Measurements from ENCODE around the gene GNA14. TPM values are rescaled to one million over a fixed set of nuclear protein-coding genes. Genes with fewer than 3 reads are reported as not detected.
A peak's percentile ranks its signal among the peaks of the same experiment; 100 is the strongest.
"Not testable (repeated sequence)": the region's sequence is repeated elsewhere in the genome, so short reads cannot be mapped to it uniquely, and the experiment has no call there.

GNA14 gene
- total RNA-seq, 1 experiment from 2014 or later, result not detected

GRCh38 chr9:77651203-77651602 lies 3.1 kb upstream of the GNA14 start:
- Histone ChIP-seq H3K9me2 (replicated peaks; ENCODE audit: insufficient read depth, low read length) (no peaks in the 10 kb centered on the region), H2AFZ (ENCODE audit: low read length) (no peak overlapping the region), H3K9me3 (ENCODE audit: low read length) (no peaks in the 10 kb centered on the region), H3K27me3 (ENCODE audit: low read length) (no peaks in the 10 kb centered on the region), H3K36me3 (ENCODE audit: insufficient read depth, low read length) (no peaks in the 10 kb centered on the region), H3K79me2 (ENCODE audit: low read length) (no peaks in the 10 kb centered on the region), H3K4me1 (ENCODE audit: low read length) (no peaks in the 10 kb centered on the region), H3K27ac (ENCODE audit: low read length) (no peak overlapping the region), H3K4me3 (ENCODE audit: low read length) (no peak overlapping the region), H4K20me1 (ENCODE audit: insufficient read depth, low read depth, low read length) (no peaks in the 10 kb centered on the region), H3K4me2 (ENCODE audit: low read depth, low read length, poor library complexity, severe bottlenecking) (no peak overlapping the region), H3K9ac (ENCODE audit: low read length) (no peak overlapping the region)
- no peak for DNase-seq

- Histone ChIP-seq H3K9ac (ENCODE audit: low read length) (no peak overlapping the region), H3K9me2 (replicated peaks; ENCODE audit: insufficient read depth, low read length) (no peaks in the 10 kb centered on the region), H3K4me2 (ENCODE audit: low read depth, low read length, poor library complexity, severe bottlenecking) (no peak overlapping the region), H2AFZ (ENCODE audit: low read length) (no peak overlapping the region), H3K36me3 (ENCODE audit: insufficient read depth, low read length) (no peaks in the 10 kb centered on the region), H3K79me2 (ENCODE audit: low read length) (no peaks in the 10 kb centered on the region), H3K27me3 (ENCODE audit: low read length) (no peaks in the 10 kb centered on the region), H3K4me3 (ENCODE audit: low read length) (no peak overlapping the region), H3K9me3 (ENCODE audit: low read length) (no peaks in the 10 kb centered on the region), H3K4me1 (ENCODE audit: low read length) (no peaks in the 10 kb centered on the region), H4K20me1 (ENCODE audit: insufficient read depth, low read depth, low read length) (no peaks in the 10 kb centered on the region), H3K27ac (ENCODE audit: low read length) (no peak overlapping the region)
- DNase-seq, result peak; percentile 58
These were observed 1.1 kb upstream of the GNA14 start for GRCh38 chr9:77649109-77649812.

GRCh38 chr9:77647267-77648233 lies 572 bp downstream of the GNA14 start:
- no peak overlapping the region for H3K9ac ChIP-seq (ENCODE audit: low read length)
- no peak overlapping the region for H2AFZ ChIP-seq (ENCODE audit: low read length)
- no peaks in the 10 kb centered on the region for H3K36me3 ChIP-seq (ENCODE audit: insufficient read depth, low read length)
- H3K79me2 ChIP-seq (ENCODE audit: low read length), result no peaks in the 10 kb centered on the region
- no peaks in the 10 kb centered on the region for H3K9me3 ChIP-seq (ENCODE audit: low read length)
- no peak overlapping the region for H3K4me2 ChIP-seq (ENCODE audit: low read depth, low read length, poor library complexity, severe bottlenecking)
- no peaks in the 10 kb centered on the region for H3K4me1 ChIP-seq (ENCODE audit: low read length)
- H4K20me1 ChIP-seq (ENCODE audit: insufficient read depth, low read depth, low read length), result no peaks in the 10 kb centered on the region
- H3K9me2 ChIP-seq (replicated peaks; ENCODE audit: insufficient read depth, low read length), result no peaks in the 10 kb centered on the region
- no peak for DNase-seq
- H3K27me3 ChIP-seq (ENCODE audit: low read length), result no peaks in the 10 kb centered on the region
- no peak overlapping the region for H3K27ac ChIP-seq (ENCODE audit: low read length)
- no peak overlapping the region for H3K4me3 ChIP-seq (ENCODE audit: low read length)

GRCh38 chr9:77643871-77644270 lies 4.3 kb downstream of the GNA14 start:
- no peaks in the 10 kb centered on the region for H3K9me2 ChIP-seq (replicated peaks; ENCODE audit: insufficient read depth, low read length)
- no peak overlapping the region for H3K4me3 ChIP-seq (ENCODE audit: low read length)
- H3K27ac ChIP-seq (ENCODE audit: low read length), result no peak overlapping the region
- H3K79me2 ChIP-seq (ENCODE audit: low read length), result no peaks in the 10 kb centered on the region
- no peak for DNase-seq
- H3K4me2 ChIP-seq (ENCODE audit: low read depth, low read length, poor library complexity, severe bottlenecking), result no peak overlapping the region
- H3K4me1 ChIP-seq (ENCODE audit: low read length), result 0 out of 2 replicates have a peak, but pooled peaks cover 4% of the 10 kb centered on the region
- H3K9me3 ChIP-seq (ENCODE audit: low read length), result no peaks in the 10 kb centered on the region
- no peaks in the 10 kb centered on the region for H4K20me1 ChIP-seq (ENCODE audit: insufficient read depth, low read depth, low read length)
- H3K9ac ChIP-seq (ENCODE audit: low read length), result no peak overlapping the region
- no peaks in the 10 kb centered on the region for H3K36me3 ChIP-seq (ENCODE audit: insufficient read depth, low read length)
- H3K27me3 ChIP-seq (ENCODE audit: low read length), result no peaks in the 10 kb centered on the region
- no peak overlapping the region for H2AFZ ChIP-seq (ENCODE audit: low read length)

GRCh38 chr9:77640741-77641580 lies 7.2 kb downstream of the GNA14 start:
- Histone ChIP-seq H4K20me1 (ENCODE audit: insufficient read depth, low read depth, low read length) (no peaks in the 10 kb centered on the region), H3K36me3 (ENCODE audit: insufficient read depth, low read length) (no peaks in the 10 kb centered on the region), H3K9me3 (ENCODE audit: low read length) (no peaks in the 10 kb centered on the region), H2AFZ (ENCODE audit: low read length) (no peak overlapping the region), H3K4me1 (ENCODE audit: low read length) (0 out of 2 replicates have a peak, but pooled peaks cover 4% of the 10 kb centered on the region), H3K27ac (ENCODE audit: low read length) (no peak overlapping the region), H3K9me2 (replicated peaks; ENCODE audit: insufficient read depth, low read length) (no peaks in the 10 kb centered on the region), H3K4me3 (ENCODE audit: low read length) (no peak overlapping the region), H3K27me3 (ENCODE audit: low read length) (no peaks in the 10 kb centered on the region), H3K79me2 (ENCODE audit: low read length) (no peaks in the 10 kb centered on the region), H3K4me2 (ENCODE audit: low read depth, low read length, poor library complexity, severe bottlenecking) (no peak overlapping the region), H3K9ac (ENCODE audit: low read length) (no peak overlapping the region)
- no peak for DNase-seq

- Histone ChIP-seq H3K9ac (ENCODE audit: low read length) (no peak overlapping the region), H3K4me1 (ENCODE audit: low read length) (no peaks in the 10 kb centered on the region), H3K4me3 (ENCODE audit: low read length) (no peak overlapping the region), H3K36me3 (ENCODE audit: insufficient read depth, low read length) (no peaks in the 10 kb centered on the region), H3K9me3 (ENCODE audit: low read length) (no peaks in the 10 kb centered on the region), H3K27me3 (ENCODE audit: low read length) (no peaks in the 10 kb centered on the region), H4K20me1 (ENCODE audit: insufficient read depth, low read depth, low read length) (no peaks in the 10 kb centered on the region), H3K79me2 (ENCODE audit: low read length) (no peaks in the 10 kb centered on the region), H2AFZ (ENCODE audit: low read length) (no peak overlapping the region), H3K27ac (ENCODE audit: low read length) (no peak overlapping the region), H3K4me2 (ENCODE audit: low read depth, low read length, poor library complexity, severe bottlenecking) (no peak overlapping the region), H3K9me2 (replicated peaks; ENCODE audit: insufficient read depth, low read length) (no peaks in the 10 kb centered on the region)
- DNase-seq, result peak; percentile 19
These were observed 15.5 kb downstream of the GNA14 start for GRCh38 chr9:77632652-77633051.

GRCh38 chr9:77628864-77629263 lies 19.3 kb downstream of the GNA14 start:
- not testable (repeated sequence) for DNase-seq; H3K36me3 ChIP-seq (ENCODE audit: insufficient read depth, low read length); H3K4me3 ChIP-seq (ENCODE audit: low read length); H3K27me3 ChIP-seq (ENCODE audit: low read length); H3K9ac ChIP-seq (ENCODE audit: low read length); H3K79me2 ChIP-seq (ENCODE audit: low read length); H3K4me1 ChIP-seq (ENCODE audit: low read length); H3K27ac ChIP-seq (ENCODE audit: low read length); H3K9me3 ChIP-seq (ENCODE audit: low read length); H2AFZ ChIP-seq (ENCODE audit: low read length); H3K4me2 ChIP-seq (ENCODE audit: low read depth, low read length, poor library complexity, severe bottlenecking); H3K9me2 ChIP-seq (replicated peaks; ENCODE audit: insufficient read depth, low read length); H4K20me1 ChIP-seq (ENCODE audit: insufficient read depth, low read depth, low read length)

GRCh38 chr9:77616191-77616590 lies 31.9 kb downstream of the GNA14 start:
- DNase-seq, result no peak
- Histone ChIP-seq H3K9me2 (replicated peaks; ENCODE audit: insufficient read depth, low read length) (no peaks in the 10 kb centered on the region), H2AFZ (ENCODE audit: low read length) (no peak overlapping the region), H3K9me3 (ENCODE audit: low read length) (no peaks in the 10 kb centered on the region), H3K27me3 (ENCODE audit: low read length) (no peaks in the 10 kb centered on the region), H3K4me2 (ENCODE audit: low read depth, low read length, poor library complexity, severe bottlenecking) (no peak overlapping the region), H3K36me3 (ENCODE audit: insufficient read depth, low read length) (no peaks in the 10 kb centered on the region), H3K27ac (ENCODE audit: low read length) (no peak overlapping the region), H3K4me1 (ENCODE audit: low read length) (no peaks in the 10 kb centered on the region), H3K9ac (ENCODE audit: low read length) (no peak overlapping the region), H3K79me2 (ENCODE audit: low read length) (no peaks in the 10 kb centered on the region), H3K4me3 (ENCODE audit: low read length) (no peak overlapping the region), H4K20me1 (ENCODE audit: insufficient read depth, low read depth, low read length) (no peaks in the 10 kb centered on the region)

Data from Karpas-422 (cell line).